GM12872 (cell line): ENCODE measurements around the gene TULP4.

Experiments used
- CTCF ChIP-seq: IDR thresholded peaks from 3 replicates; pipeline ENCODE4 v1.5.1; 2011; ENCODE audit warnings: low read depth, mild to moderate bottlenecking, low read length, moderate library complexity; ENCODE audit not compliant: insufficient read depth

The TULP4 gene

GRCh38 chr6:158442306-158442705 is 130.0 kb downstream of the TULP4 start:
- no peak for TF ChIP-seq CTCF

- no peak for TF ChIP-seq CTCF
Measured at GRCh38 chr6:158445426-158446085, 133.3 kb downstream of the TULP4 start.

- no peak for TF ChIP-seq CTCF
Measured at GRCh38 chr6:158448856-158449255, 136.6 kb downstream of the TULP4 start.

- no peak for TF ChIP-seq CTCF
Measured at GRCh38 chr6:158452191-158452590, 139.9 kb downstream of the TULP4 start.

GRCh38 chr6:158457131-158457530 is 144.9 kb downstream of the TULP4 start:
- TF ChIP-seq CTCF = no peak

- no peak for TF ChIP-seq CTCF
Measured at GRCh38 chr6:158457616-158458278, 145.5 kb downstream of the TULP4 start.

GRCh38 chr6:158459726-158460125 is 147.5 kb downstream of the TULP4 start:
- TF ChIP-seq CTCF = no peak
